ENCODE results near the gene PTPRQ. TPM values are rescaled to one million over a fixed set of nuclear protein-coding genes. Genes with fewer than 3 reads are reported as not detected.

The PTPRQ gene
- total RNA-seq, 1 experiment from 2014 or later = not detected

- Histone ChIP-seq H3K79me2 (ENCODE audit: low read length) (no peaks in the 10 kb centered on the region), H2AFZ (ENCODE audit: low read length) (no peak overlapping the region), H3K4me1 (ENCODE audit: low read length) (no peaks in the 10 kb centered on the region), H3K4me2 (ENCODE audit: low read depth, low read length, poor library complexity, severe bottlenecking) (no peak overlapping the region), H3K9me3 (ENCODE audit: low read length) (no peaks in the 10 kb centered on the region), H4K20me1 (ENCODE audit: insufficient read depth, low read depth, low read length) (no peaks in the 10 kb centered on the region), H3K27me3 (ENCODE audit: low read length) (no peaks in the 10 kb centered on the region), H3K27ac (ENCODE audit: low read length) (no peak overlapping the region), H3K36me3 (ENCODE audit: insufficient read depth, low read length) (no peaks in the 10 kb centered on the region), H3K9me2 (replicated peaks; ENCODE audit: insufficient read depth, low read length) (no peaks in the 10 kb centered on the region), H3K9ac (ENCODE audit: low read length) (no peak overlapping the region), H3K4me3 (ENCODE audit: low read length) (no peak overlapping the region)
- no peak for DNase-seq
These were observed 246.5 kb downstream of the PTPRQ start for GRCh38 chr12:80690513-80690912.

- H2AFZ ChIP-seq (ENCODE audit: low read length) = no peak overlapping the region
- H3K4me1 ChIP-seq (ENCODE audit: low read length) = no peaks in the 10 kb centered on the region
- H3K79me2 ChIP-seq (ENCODE audit: low read length) = no peaks in the 10 kb centered on the region
- no peaks in the 10 kb centered on the region for H3K9me2 ChIP-seq (replicated peaks; ENCODE audit: insufficient read depth, low read length)
- DNase-seq = no peak
- H3K4me2 ChIP-seq (ENCODE audit: low read depth, low read length, poor library complexity, severe bottlenecking) = no peak overlapping the region
- H3K9ac ChIP-seq (ENCODE audit: low read length) = no peak overlapping the region
- no peaks in the 10 kb centered on the region for H3K9me3 ChIP-seq (ENCODE audit: low read length)
- no peaks in the 10 kb centered on the region for H4K20me1 ChIP-seq (ENCODE audit: insufficient read depth, low read depth, low read length)
- no peak overlapping the region for H3K4me3 ChIP-seq (ENCODE audit: low read length)
- H3K27me3 ChIP-seq (ENCODE audit: low read length) = no peaks in the 10 kb centered on the region
- no peak overlapping the region for H3K27ac ChIP-seq (ENCODE audit: low read length)
- H3K36me3 ChIP-seq (ENCODE audit: insufficient read depth, low read length) = no peaks in the 10 kb centered on the region
These were observed 248.1 kb downstream of the PTPRQ start for GRCh38 chr12:80692114-80692513.

- no peaks in the 10 kb centered on the region for H3K79me2 ChIP-seq (ENCODE audit: low read length)
- no peak overlapping the region for H3K9ac ChIP-seq (ENCODE audit: low read length)
- H3K4me2 ChIP-seq (ENCODE audit: low read depth, low read length, poor library complexity, severe bottlenecking) = no peak overlapping the region
- H3K27ac ChIP-seq (ENCODE audit: low read length) = no peak overlapping the region
- H4K20me1 ChIP-seq (ENCODE audit: insufficient read depth, low read depth, low read length) = no peaks in the 10 kb centered on the region
- H3K4me3 ChIP-seq (ENCODE audit: low read length) = no peak overlapping the region
- no peak overlapping the region for H2AFZ ChIP-seq (ENCODE audit: low read length)
- no peaks in the 10 kb centered on the region for H3K9me3 ChIP-seq (ENCODE audit: low read length)
- no peaks in the 10 kb centered on the region for H3K9me2 ChIP-seq (replicated peaks; ENCODE audit: insufficient read depth, low read length)
- no peaks in the 10 kb centered on the region for H3K36me3 ChIP-seq (ENCODE audit: insufficient read depth, low read length)
- no peaks in the 10 kb centered on the region for H3K27me3 ChIP-seq (ENCODE audit: low read length)
- H3K4me1 ChIP-seq (ENCODE audit: low read length) = no peaks in the 10 kb centered on the region
- DNase-seq = no peak
These were observed 253.3 kb downstream of the PTPRQ start for GRCh38 chr12:80697270-80697887.

GRCh38 chr12:80698256-80698655 is 254.2 kb downstream of the PTPRQ start:
- H3K9me3 ChIP-seq (ENCODE audit: low read length) = no peaks in the 10 kb centered on the region

GRCh38 chr12:80698847-80699542 is 255.0 kb downstream of the PTPRQ start:
- H4K20me1 ChIP-seq (ENCODE audit: insufficient read depth, low read depth, low read length) = no peaks in the 10 kb centered on the region
- no peak overlapping the region for H3K9ac ChIP-seq (ENCODE audit: low read length)
- H3K9me3 ChIP-seq (ENCODE audit: low read length) = no peaks in the 10 kb centered on the region
- no peak overlapping the region for H3K27ac ChIP-seq (ENCODE audit: low read length)
- no peak overlapping the region for H3K4me2 ChIP-seq (ENCODE audit: low read depth, low read length, poor library complexity, severe bottlenecking)
- no peaks in the 10 kb centered on the region for H3K9me2 ChIP-seq (replicated peaks; ENCODE audit: insufficient read depth, low read length)
- H3K36me3 ChIP-seq (ENCODE audit: insufficient read depth, low read length) = no peaks in the 10 kb centered on the region
- no peak overlapping the region for H3K4me3 ChIP-seq (ENCODE audit: low read length)
- peaks cover 7% of the 10 kb centered on the region for H3K4me1 ChIP-seq (ENCODE audit: low read length)
- H2AFZ ChIP-seq (ENCODE audit: low read length) = no peak overlapping the region
- H3K79me2 ChIP-seq (ENCODE audit: low read length) = no peaks in the 10 kb centered on the region
- H3K27me3 ChIP-seq (ENCODE audit: low read length) = no peaks in the 10 kb centered on the region
- no peak for DNase-seq

More at GRCh38 chr12:80698256-80698655, 254.2 kb downstream of the PTPRQ start:
- H3K79me2 ChIP-seq (ENCODE audit: low read length) = no peaks in the 10 kb centered on the region
- H3K4me1 ChIP-seq (ENCODE audit: low read length) = peaks cover 6% of the 10 kb centered on the region
- H3K36me3 ChIP-seq (ENCODE audit: insufficient read depth, low read length) = no peaks in the 10 kb centered on the region
- no peak overlapping the region for H3K4me3 ChIP-seq (ENCODE audit: low read length)
- H2AFZ ChIP-seq (ENCODE audit: low read length) = no peak overlapping the region
- no peak overlapping the region for H3K27ac ChIP-seq (ENCODE audit: low read length)
- H4K20me1 ChIP-seq (ENCODE audit: insufficient read depth, low read depth, low read length) = no peaks in the 10 kb centered on the region
- no peaks in the 10 kb centered on the region for H3K27me3 ChIP-seq (ENCODE audit: low read length)
- DNase-seq = no peak
- no peak overlapping the region for H3K4me2 ChIP-seq (ENCODE audit: low read depth, low read length, poor library complexity, severe bottlenecking)
- no peak overlapping the region for H3K9ac ChIP-seq (ENCODE audit: low read length)
- H3K9me2 ChIP-seq (replicated peaks; ENCODE audit: insufficient read depth, low read length) = no peaks in the 10 kb centered on the region

GRCh38 chr12:80700327-80700726 is 256.3 kb downstream of the PTPRQ start:
- Histone ChIP-seq H4K20me1 (ENCODE audit: insufficient read depth, low read depth, low read length) (no peaks in the 10 kb centered on the region), H3K27ac (ENCODE audit: low read length) (no peak overlapping the region), H3K4me1 (ENCODE audit: low read length) (peaks cover 7% of the 10 kb centered on the region), H3K9me3 (ENCODE audit: low read length) (no peaks in the 10 kb centered on the region), H3K4me3 (ENCODE audit: low read length) (no peak overlapping the region), H3K36me3 (ENCODE audit: insufficient read depth, low read length) (no peaks in the 10 kb centered on the region), H3K9ac (ENCODE audit: low read length) (no peak overlapping the region), H2AFZ (ENCODE audit: low read length) (no peak overlapping the region), H3K9me2 (replicated peaks; ENCODE audit: insufficient read depth, low read length) (no peaks in the 10 kb centered on the region), H3K27me3 (ENCODE audit: low read length) (no peaks in the 10 kb centered on the region), H3K4me2 (ENCODE audit: low read depth, low read length, poor library complexity, severe bottlenecking) (no peak overlapping the region), H3K79me2 (ENCODE audit: low read length) (no peaks in the 10 kb centered on the region)
- no peak for DNase-seq

- Histone ChIP-seq H3K4me1 (ENCODE audit: low read length) (peaks cover 7% of the 10 kb centered on the region), H4K20me1 (ENCODE audit: insufficient read depth, low read depth, low read length) (no peaks in the 10 kb centered on the region), H3K9me3 (ENCODE audit: low read length) (no peaks in the 10 kb centered on the region), H3K27ac (ENCODE audit: low read length) (no peak overlapping the region), H3K4me2 (ENCODE audit: low read depth, low read length, poor library complexity, severe bottlenecking) (no peak overlapping the region), H3K4me3 (ENCODE audit: low read length) (no peak overlapping the region), H3K36me3 (ENCODE audit: insufficient read depth, low read length) (no peaks in the 10 kb centered on the region), H3K9me2 (replicated peaks; ENCODE audit: insufficient read depth, low read length) (no peaks in the 10 kb centered on the region), H3K9ac (ENCODE audit: low read length) (no peak overlapping the region), H3K27me3 (ENCODE audit: low read length) (no peaks in the 10 kb centered on the region), H3K79me2 (ENCODE audit: low read length) (no peaks in the 10 kb centered on the region), H2AFZ (ENCODE audit: low read length) (no peak overlapping the region)
- DNase-seq = no peak
These were observed 257.4 kb downstream of the PTPRQ start for GRCh38 chr12:80701388-80701787.

GRCh38 chr12:80702889-80703805 is 259.1 kb downstream of the PTPRQ start:
- no peak overlapping the region for H3K9ac ChIP-seq (ENCODE audit: low read length)
- DNase-seq = no peak
- H3K4me1 ChIP-seq (ENCODE audit: low read length) = peaks cover 7% of the 10 kb centered on the region
- no peaks in the 10 kb centered on the region for H3K9me3 ChIP-seq (ENCODE audit: low read length)
- H2AFZ ChIP-seq (ENCODE audit: low read length) = no peak overlapping the region
- H3K4me2 ChIP-seq (ENCODE audit: low read depth, low read length, poor library complexity, severe bottlenecking) = no peak overlapping the region
- no peaks in the 10 kb centered on the region for H4K20me1 ChIP-seq (ENCODE audit: insufficient read depth, low read depth, low read length)
- no peaks in the 10 kb centered on the region for H3K9me2 ChIP-seq (replicated peaks; ENCODE audit: insufficient read depth, low read length)
- no peaks in the 10 kb centered on the region for H3K79me2 ChIP-seq (ENCODE audit: low read length)
- H3K4me3 ChIP-seq (ENCODE audit: low read length) = no peak overlapping the region
- H3K36me3 ChIP-seq (ENCODE audit: insufficient read depth, low read length) = no peaks in the 10 kb centered on the region
- no peak overlapping the region for H3K27ac ChIP-seq (ENCODE audit: low read length)
- H3K27me3 ChIP-seq (ENCODE audit: low read length) = no peaks in the 10 kb centered on the region

All from Karpas-422 (cell line).